ENCODE results near the gene EIF4E2.

GRCh38 chr2:232576995-232577394 is 26.5 kb downstream of the EIF4E2 start:
- no peak for TF ChIP-seq CTCF (conservative IDR thresholded peaks at IDR 0.05 in 1 of 2, IDR thresholded peaks at IDR 0.05 in 1 of 2; ENCODE audit: extremely low read depth in 1 of 2, insufficient read depth in 1 of 2, low read depth in 1 of 2, low read length in 2 of 2)
- no peak for TF ChIP-seq EZH2 (IDR thresholded peaks at IDR 0.05; ENCODE audit: borderline replicate concordance, low read length)

All from mammary epithelial cell (primary cell).